ENCODE results near the gene LCLAT1. TPM values are rescaled to one million over a fixed set of nuclear protein-coding genes. Genes with fewer than 3 reads are reported as not detected.

Gene LCLAT1
- polyA plus RNA-seq, 1 of the 3 experiments (the other 2 are of a cell fraction), result 6.9 TPM

DNA sequence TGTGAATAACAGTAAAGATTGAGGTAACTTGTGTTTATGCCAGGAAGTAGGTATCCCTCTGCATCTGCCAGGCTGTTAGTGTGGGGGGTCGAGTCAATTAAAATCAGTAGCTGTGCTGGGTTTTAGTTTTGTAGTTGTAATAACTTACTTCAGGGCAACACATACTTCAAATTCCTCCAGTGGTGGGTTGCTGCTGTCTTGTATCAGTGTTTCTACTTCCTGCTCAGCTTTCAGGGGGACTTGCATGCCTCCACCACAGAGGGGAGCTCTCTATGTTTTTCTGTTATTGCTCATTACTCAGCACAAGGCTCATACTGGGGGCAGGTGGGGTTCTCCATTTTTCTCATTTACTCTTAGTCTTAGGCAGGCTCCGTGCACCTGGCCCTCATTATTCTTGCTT lies 223.4 kb downstream of the LCLAT1 start:
- CTCF ChIA-PET, result no interaction called here
- Histone ChIP-seq H4K20me1 (ENCODE audit: insufficient read depth) (no peaks in the 10 kb centered on the region), H3K4me2 (no peak overlapping the region), H3K36me3 (replicated peaks in 1 of 2; ENCODE audit: control insufficient read depth in 1 of 2, insufficient read depth in 2 of 2, low read length in 1 of 2) (peaks cover 0 to 8% of the 10 kb centered on the region in 2 experiments), H3K27ac (ENCODE audit: low read depth in 2 of 2, low read length in 1 of 2) (no peak overlapping the region), H3F3A (replicated peaks; ENCODE audit: insufficient read depth) (peaks cover 22% of the 10 kb centered on the region), H3K9ac (no peak overlapping the region), H3K4me3 (ENCODE audit: low read depth in 2 of 2, low read length in 1 of 2) (no peak overlapping the region), H3K79me2 (ENCODE audit: insufficient read depth) (no peaks in the 10 kb centered on the region), H3K4me1 (ENCODE audit: control insufficient read depth in 1 of 2, insufficient read depth in 2 of 2, low read depth in 1 of 2, low read length in 1 of 2) (peaks cover 0 to 9% of the 10 kb centered on the region in 2 experiments; a peak in 3 of 4 replicates), H3K9me3 (peaks cover 28% of the 10 kb centered on the region), H3K9me2 (peaks cover 3% of the 10 kb centered on the region; the same call in 1 of the 2 replicates), H3K27me3 (ENCODE audit: insufficient read depth) (no peaks in the 10 kb centered on the region), H2AFZ (ENCODE audit: low read depth) (no peak overlapping the region)
- no peak for TF ChIP-seq RXRA (IDR thresholded peaks at IDR 0.05; ENCODE audit: borderline replicate concordance, low read depth)
- no peak for TF ChIP-seq TCF12 (IDR thresholded peaks at IDR 0.05)
- TF ChIP-seq PBX3 (IDR thresholded peaks at IDR 0.05), result no peak
- no peak for TF ChIP-seq FOXJ3 (CRISPR knock-in tag; IDR thresholded peaks at IDR 0.05)
- TF ChIP-seq MEF2A (IDR thresholded peaks at IDR 0.05; ENCODE audit: borderline replicate concordance, low read depth), result no peak
- TF ChIP-seq GATA2 (CRISPR knock-in tag; IDR thresholded peaks at IDR 0.05), result no peak
- TF ChIP-seq REST (IDR thresholded peaks at IDR 0.05; ENCODE audit: low read depth, low read length), result no peak
- TF ChIP-seq EZH2phosphoT487 (IDR thresholded peaks at IDR 0.05; ENCODE audit: borderline replicate concordance, low read depth), result no peak
- TF ChIP-seq FOXM1 (IDR thresholded peaks at IDR 0.05; ENCODE audit: low read depth), result no peak
- no peak for TF ChIP-seq NRF1 (IDR thresholded peaks at IDR 0.05; ENCODE audit: low read depth, low read length)
- TF ChIP-seq, protein P1, sequence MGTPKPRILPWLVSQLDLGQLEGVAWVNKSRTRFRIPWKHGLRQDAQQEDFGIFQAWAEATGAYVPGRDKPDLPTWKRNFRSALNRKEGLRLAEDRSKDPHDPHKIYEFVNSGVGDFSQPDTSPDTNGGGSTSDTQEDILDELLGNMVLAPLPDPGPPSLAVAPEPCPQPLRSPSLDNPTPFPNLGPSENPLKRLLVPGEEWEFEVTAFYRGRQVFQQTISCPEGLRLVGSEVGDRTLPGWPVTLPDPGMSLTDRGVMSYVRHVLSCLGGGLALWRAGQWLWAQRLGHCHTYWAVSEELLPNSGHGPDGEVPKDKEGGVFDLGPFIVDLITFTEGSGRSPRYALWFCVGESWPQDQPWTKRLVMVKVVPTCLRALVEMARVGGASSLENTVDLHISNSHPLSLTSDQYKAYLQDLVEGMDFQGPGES (IDR thresholded peaks at IDR 0.05; ENCODE audit: low read depth, low read length), result no peak
- TF ChIP-seq POLR2AphosphoS5 (IDR thresholded peaks at IDR 0.05; ENCODE audit: low read depth, low read length), result no peak
- no peak for DNase-seq
- POLR2A ChIA-PET, result no interaction called here
- WGBS (ENCODE audit: low lambda C conversion rate), result 28% methylated on average over 2 of the region's 2 CpGs

GRCh38 chr2:30673127-30673526 lies 226.1 kb downstream of the LCLAT1 start:
- Histone ChIP-seq H3K36me3 (replicated peaks in 1 of 2; ENCODE audit: control insufficient read depth in 1 of 2, insufficient read depth in 2 of 2, low read length in 1 of 2) (peaks cover 0 to 8% of the 10 kb centered on the region in 2 experiments), H3K27me3 (ENCODE audit: insufficient read depth) (no peaks in the 10 kb centered on the region), H3K9ac (no peak overlapping the region), H3K4me3 (ENCODE audit: low read depth in 2 of 2, low read length in 1 of 2) (no peak overlapping the region), H3F3A (replicated peaks; ENCODE audit: insufficient read depth) (no peaks in the 10 kb centered on the region), H3K27ac (ENCODE audit: low read depth in 2 of 2, low read length in 1 of 2) (no peak overlapping the region), H3K4me1 (ENCODE audit: control insufficient read depth in 1 of 2, insufficient read depth in 2 of 2, low read depth in 1 of 2, low read length in 1 of 2) (no peaks in the 10 kb centered on the region), H3K9me3 (peaks cover 20% of the 10 kb centered on the region), H3K79me2 (ENCODE audit: insufficient read depth) (no peaks in the 10 kb centered on the region), H2AFZ (ENCODE audit: low read depth) (no peak overlapping the region), H3K4me2 (no peak overlapping the region), H4K20me1 (ENCODE audit: insufficient read depth) (no peaks in the 10 kb centered on the region), H3K9me2 (peaks cover 3% of the 10 kb centered on the region; the same call in 1 of the 2 replicates)
- no peak for DNase-seq
- 63% methylated on average over 4 of the region's 4 CpGs for WGBS (ENCODE audit: low lambda C conversion rate)
- POLR2A ChIA-PET, result no interaction called here
- CTCF ChIA-PET, result interaction anchor here (0.9 to 1.3 kb wide), 2 partner anchors 15 to 497 kb away, joined by 3 read pairs; no protein-coding TSS in a partner anchor
- TF ChIP-seq RCOR1 (IDR thresholded peaks at IDR 0.05; ENCODE audit: low read length), result no peak
- no peak for TF ChIP-seq MAX (IDR thresholded peaks at IDR 0.05; ENCODE audit: low read depth)
- TF ChIP-seq USF1 (IDR thresholded peaks at IDR 0.05; ENCODE audit: borderline replicate concordance, low read depth), result no peak
- no peak for TF ChIP-seq RFX5 (IDR thresholded peaks at IDR 0.05; ENCODE audit: low read length)
- TF ChIP-seq CTCF (IDR thresholded peaks at IDR 0.05), result no peak
- no peak for TF ChIP-seq SIN3A (IDR thresholded peaks at IDR 0.05; ENCODE audit: borderline replicate concordance, low read depth, low read length)
- TF ChIP-seq, protein P1 (IDR thresholded peaks at IDR 0.05; ENCODE audit: low read depth, low read length), result no peak
- TF ChIP-seq FOXM1 (IDR thresholded peaks at IDR 0.05; ENCODE audit: low read depth), result no peak
- no peak for TF ChIP-seq FOXJ3 (CRISPR knock-in tag; IDR thresholded peaks at IDR 0.05)
